Measurements from ENCODE around the gene RNF213.

- TF ChIP-seq ZNF274 (IDR thresholded peaks at IDR 0.05; ENCODE audit: low read depth, low read length) (no peak), SUZ12 (IDR thresholded peaks at IDR 0.05; ENCODE audit: extremely low read depth, insufficient read depth, insufficient read length) (no peak)
Observed at GRCh38 chr17:80358131-80358530, 97.5 kb downstream of the RNF213 start.
